HFF-Myc (cell line): ENCODE data around the gene JAKMIP2.

Experiments used
- DNase-seq: peaks from one replicate; pipeline ENCODE4 v3.0.0-alpha.2; 2011; ENCODE audit warnings: low read depth; ENCODE audit errors: extremely low read depth
- H3K4me3 ChIP-seq: replicated peaks from 2 replicates; pipeline ENCODE4 v1.5.1; 2011; ENCODE audit warnings: low read depth, mild to moderate bottlenecking, control low read depth, low read length
- TF ChIP-seq, protein P1 (sequence below): IDR thresholded peaks from 2 replicates; pipeline ENCODE4 v1.5.1; 2012; ENCODE audit warnings: mild to moderate bottlenecking, low read depth, low read length, control low read depth; ENCODE audit errors: missing control alignments

The JAKMIP2 gene

DNA sequence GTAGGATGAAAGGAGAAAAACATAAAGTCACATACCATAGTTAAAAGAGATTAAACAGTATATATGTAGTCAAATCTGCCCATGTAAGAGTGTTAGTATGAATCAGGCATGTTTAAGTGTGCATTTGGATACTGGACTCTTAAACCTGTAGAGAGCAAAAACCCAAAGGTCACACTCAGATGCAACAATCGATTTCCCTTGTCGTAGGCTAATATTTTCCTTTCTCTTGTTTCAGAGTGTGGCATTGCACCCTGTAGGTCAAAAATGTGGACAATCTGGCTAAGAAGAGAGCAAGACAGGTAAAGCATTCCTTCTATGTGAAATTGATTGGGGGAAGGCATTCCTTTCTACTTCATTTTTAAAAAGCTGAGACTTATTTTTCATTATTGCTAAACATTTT lies 8.9 kb downstream of the JAKMIP2 start:
- no peak overlapping the region for H3K4me3 ChIP-seq
- TF ChIP-seq, protein P1, sequence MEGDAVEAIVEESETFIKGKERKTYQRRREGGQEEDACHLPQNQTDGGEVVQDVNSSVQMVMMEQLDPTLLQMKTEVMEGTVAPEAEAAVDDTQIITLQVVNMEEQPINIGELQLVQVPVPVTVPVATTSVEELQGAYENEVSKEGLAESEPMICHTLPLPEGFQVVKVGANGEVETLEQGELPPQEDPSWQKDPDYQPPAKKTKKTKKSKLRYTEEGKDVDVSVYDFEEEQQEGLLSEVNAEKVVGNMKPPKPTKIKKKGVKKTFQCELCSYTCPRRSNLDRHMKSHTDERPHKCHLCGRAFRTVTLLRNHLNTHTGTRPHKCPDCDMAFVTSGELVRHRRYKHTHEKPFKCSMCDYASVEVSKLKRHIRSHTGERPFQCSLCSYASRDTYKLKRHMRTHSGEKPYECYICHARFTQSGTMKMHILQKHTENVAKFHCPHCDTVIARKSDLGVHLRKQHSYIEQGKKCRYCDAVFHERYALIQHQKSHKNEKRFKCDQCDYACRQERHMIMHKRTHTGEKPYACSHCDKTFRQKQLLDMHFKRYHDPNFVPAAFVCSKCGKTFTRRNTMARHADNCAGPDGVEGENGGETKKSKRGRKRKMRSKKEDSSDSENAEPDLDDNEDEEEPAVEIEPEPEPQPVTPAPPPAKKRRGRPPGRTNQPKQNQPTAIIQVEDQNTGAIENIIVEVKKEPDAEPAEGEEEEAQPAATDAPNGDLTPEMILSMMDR = no peak
- DNase-seq = no peak

DNA sequence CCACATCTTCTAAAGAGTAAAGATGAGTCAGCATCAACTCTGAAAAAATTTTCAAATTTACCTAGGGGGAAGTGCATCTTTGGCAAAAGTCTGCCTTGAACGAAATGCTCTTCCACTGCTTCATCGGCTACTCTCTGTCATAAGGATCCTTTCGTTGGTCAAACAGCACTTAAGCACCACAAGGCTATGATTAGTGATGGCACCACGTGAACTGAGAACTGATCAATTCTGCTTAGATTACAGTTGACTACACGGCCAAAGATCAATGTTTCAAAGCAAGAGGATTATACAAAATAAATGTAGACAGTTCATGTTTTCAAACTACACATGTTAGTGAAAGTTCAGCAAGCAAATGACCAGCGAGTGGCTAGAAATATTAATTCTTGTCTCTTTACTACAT lies 9.4 kb downstream of the JAKMIP2 start:
- TF ChIP-seq, protein P1 = no peak
- H3K4me3 ChIP-seq = no peak overlapping the region
- DNase-seq = no peak

- H3K4me3 ChIP-seq = no peak overlapping the region
- no peak for DNase-seq
- TF ChIP-seq, protein P1 = no peak
Observed at GRCh38 chr5:147767048-147767447, 15.5 kb downstream of the JAKMIP2 start.

DNA sequence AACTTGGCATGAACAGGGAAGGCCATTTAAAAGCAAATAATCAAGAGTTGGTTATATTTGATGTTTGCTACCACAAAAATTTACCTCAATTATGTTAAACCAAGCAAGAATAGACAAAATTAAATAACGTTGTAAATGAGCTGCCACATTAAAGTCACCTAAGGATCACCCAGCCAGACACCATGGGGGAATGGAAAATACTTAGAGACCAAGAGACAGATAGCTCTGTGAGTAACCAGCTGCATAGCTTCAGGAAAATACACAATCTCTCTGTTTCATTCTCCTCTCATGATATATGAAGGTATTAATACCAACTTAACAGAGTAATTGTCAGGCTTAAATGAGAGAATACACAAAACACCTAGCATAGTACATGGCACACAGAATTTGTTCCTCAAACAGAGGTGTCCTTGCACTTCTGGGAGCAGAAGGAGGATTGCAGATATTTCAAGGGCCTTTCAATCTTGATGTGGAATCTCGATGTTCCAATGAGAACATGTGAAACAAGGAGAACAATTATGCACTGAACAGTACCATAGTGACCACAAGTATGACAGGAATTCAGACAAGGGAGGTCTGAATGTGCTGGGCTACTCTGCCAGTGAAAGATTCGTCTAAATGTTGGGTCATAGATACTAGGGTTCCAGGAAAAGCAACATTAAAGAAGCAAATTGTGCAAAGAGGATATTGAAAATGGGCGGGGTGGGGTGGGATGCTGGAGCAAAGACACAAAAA lies 18.6 kb downstream of the JAKMIP2 start:
- TF ChIP-seq, protein P1 = no peak
- DNase-seq = no peak
- no peak overlapping the region for H3K4me3 ChIP-seq

GRCh38 chr5:147760086-147760875 lies 22.2 kb downstream of the JAKMIP2 start:
- no peak overlapping the region for H3K4me3 ChIP-seq
- TF ChIP-seq, protein P1 = no peak
- no peak for DNase-seq

DNA sequence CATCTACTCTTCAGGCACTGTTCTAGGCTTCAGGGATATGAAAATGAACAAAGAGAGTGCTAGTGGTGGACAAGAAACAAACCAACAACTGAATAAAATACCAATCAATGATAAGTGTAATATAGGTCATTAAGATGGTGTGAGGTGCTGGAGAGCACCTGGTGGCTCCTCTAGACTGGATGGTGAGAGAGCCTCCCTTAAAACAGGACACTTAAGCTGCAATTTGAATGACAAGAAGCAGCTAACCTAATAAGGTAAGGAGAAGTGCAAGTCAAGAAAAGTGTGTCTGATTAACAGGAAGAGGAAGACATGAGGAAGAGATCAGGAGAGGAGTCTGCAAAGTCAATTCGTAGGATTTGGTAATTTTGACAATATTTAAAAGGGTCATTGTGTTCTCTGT lies 23.1 kb downstream of the JAKMIP2 start:
- no peak overlapping the region for H3K4me3 ChIP-seq
- DNase-seq = no peak
- TF ChIP-seq, protein P1 = no peak
